NT2/D1 (cell line): ENCODE measurements around the gene SFR1.
A peak's percentile ranks its signal among the peaks of the same experiment; 100 is the strongest.

Source experiments
- DNase-seq: peaks from one replicate; pipeline ENCODE4 v3.0.0-alpha.2; 2011; ENCODE audit warnings: low read depth, low spot score
- H3K27me3 ChIP-seq: 2 replicates; pipeline ENCODE4 v1.6.0; 2011; ENCODE audit warnings: mild to moderate bottlenecking; ENCODE audit not compliant: insufficient read length, insufficient read depth
- H3K36me3 ChIP-seq: 2 replicates; pipeline ENCODE4 v1.6.1; 2011; ENCODE audit warnings: mild to moderate bottlenecking, low read length, mixed read lengths; ENCODE audit not compliant: insufficient read depth, insufficient read length
- H3K4me1 ChIP-seq: 2 replicates; pipeline ENCODE4 v1.5.1; 2011; ENCODE audit not compliant: insufficient read depth, insufficient read length
- H3K4me3 ChIP-seq: 2 replicates; pipeline ENCODE4 v1.5.1; 2011; ENCODE audit warnings: low read depth; ENCODE audit not compliant: insufficient read length
- H3K9ac ChIP-seq: 2 replicates; pipeline ENCODE4 v1.6.0; 2011; ENCODE audit warnings: low read depth; ENCODE audit not compliant: insufficient read length
- H3K9me3 ChIP-seq: 2 replicates; pipeline ENCODE4 v1.5.1; 2011; ENCODE audit warnings: mild to moderate bottlenecking, low read length; ENCODE audit not compliant: insufficient read depth
- SUZ12 ChIP-seq: IDR thresholded peaks from 2 replicates; pipeline ENCODE4 v1.6.1; 2011; ENCODE audit not compliant: insufficient read length, insufficient read depth; ENCODE audit errors: extremely low read depth
- YY1 ChIP-seq: IDR thresholded peaks from 2 replicates; pipeline ENCODE4 v1.6.1; 2011; ENCODE audit not compliant: insufficient read length, insufficient read depth
- ZNF274 ChIP-seq: IDR thresholded peaks from 2 replicates; pipeline ENCODE4 v1.6.1; 2011; ENCODE audit warnings: mild to moderate bottlenecking, low read depth, low read length

SFR1 gene

DNA sequence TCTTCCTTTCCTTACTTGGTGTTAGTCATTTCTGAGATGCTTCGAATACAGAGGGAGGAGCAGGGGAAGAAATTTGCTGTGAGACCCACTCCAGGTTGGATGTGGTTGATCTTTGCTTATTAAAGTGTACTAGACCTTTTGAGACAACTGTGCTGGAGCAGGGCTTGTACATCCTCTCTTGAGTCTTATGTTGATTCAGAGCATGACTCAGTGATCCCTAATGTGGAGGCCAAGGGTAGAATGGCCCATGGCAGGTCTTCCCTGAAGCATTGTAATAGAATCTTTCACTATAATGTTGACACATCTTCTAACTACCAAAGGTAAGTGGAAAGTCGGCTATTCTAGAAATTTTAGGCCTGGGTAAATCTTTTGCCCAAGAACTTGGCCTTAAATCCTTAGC, 17.0 kb upstream of the SFR1 start:
- Histone ChIP-seq H3K4me3 (no peak overlapping the region), H3K4me1 (no peaks in the 10 kb centered on the region), H3K36me3 (no peaks in the 10 kb centered on the region), H3K27me3 (peaks cover 2% of the 10 kb centered on the region), H3K9me3 (peaks cover 7% of the 10 kb centered on the region; the same call in 1 of the 2 replicates), H3K9ac (no peak overlapping the region)
- no peak for TF ChIP-seq YY1
- TF ChIP-seq SUZ12 = no peak
- TF ChIP-seq ZNF274 = no peak
- DNase-seq = no peak

DNA sequence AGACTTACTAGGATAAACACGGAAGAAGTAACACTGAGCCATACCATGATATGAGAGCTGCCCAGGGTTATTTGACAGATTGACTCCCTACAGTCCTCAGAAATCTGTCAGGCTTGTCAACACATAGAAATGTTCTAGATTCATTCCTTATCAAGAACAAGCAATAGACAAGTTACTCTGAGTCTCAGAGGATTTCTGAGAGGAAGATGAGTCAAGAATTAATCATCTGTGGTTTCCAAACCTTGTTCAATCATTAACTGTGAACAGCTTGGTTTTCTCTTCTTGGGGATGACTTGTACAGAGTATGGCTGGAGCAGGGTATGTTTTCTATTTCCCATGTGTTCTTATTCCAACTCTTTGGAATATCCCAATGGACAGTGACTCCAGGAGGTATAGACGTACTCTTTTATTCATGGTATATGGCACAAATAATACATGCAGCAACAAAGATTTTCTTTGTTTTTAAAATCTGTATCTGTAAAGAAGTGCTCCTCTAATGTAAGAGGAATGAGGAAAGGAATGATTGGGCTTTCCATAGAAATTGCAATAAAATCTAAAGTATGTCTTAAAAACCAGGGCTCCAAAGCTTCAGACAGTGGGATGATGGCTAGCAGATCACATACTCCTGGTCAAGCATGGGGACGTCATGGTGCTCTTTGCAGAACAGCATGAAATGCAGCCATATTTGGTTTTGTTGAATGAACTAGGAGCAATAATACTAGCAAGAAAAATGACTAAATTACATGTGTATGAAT, 11.9 kb upstream of the SFR1 start:
- Histone ChIP-seq H3K9me3 (peaks cover 7% of the 10 kb centered on the region; the same call in 1 of the 2 replicates), H3K9ac (no peak overlapping the region), H3K36me3 (no peaks in the 10 kb centered on the region), H3K27me3 (no peaks in the 10 kb centered on the region), H3K4me3 (no peak overlapping the region), H3K4me1 (no peaks in the 10 kb centered on the region)
- DNase-seq = no peak
- TF ChIP-seq ZNF274 = no peak
- no peak for TF ChIP-seq YY1
- no peak for TF ChIP-seq SUZ12

DNA sequence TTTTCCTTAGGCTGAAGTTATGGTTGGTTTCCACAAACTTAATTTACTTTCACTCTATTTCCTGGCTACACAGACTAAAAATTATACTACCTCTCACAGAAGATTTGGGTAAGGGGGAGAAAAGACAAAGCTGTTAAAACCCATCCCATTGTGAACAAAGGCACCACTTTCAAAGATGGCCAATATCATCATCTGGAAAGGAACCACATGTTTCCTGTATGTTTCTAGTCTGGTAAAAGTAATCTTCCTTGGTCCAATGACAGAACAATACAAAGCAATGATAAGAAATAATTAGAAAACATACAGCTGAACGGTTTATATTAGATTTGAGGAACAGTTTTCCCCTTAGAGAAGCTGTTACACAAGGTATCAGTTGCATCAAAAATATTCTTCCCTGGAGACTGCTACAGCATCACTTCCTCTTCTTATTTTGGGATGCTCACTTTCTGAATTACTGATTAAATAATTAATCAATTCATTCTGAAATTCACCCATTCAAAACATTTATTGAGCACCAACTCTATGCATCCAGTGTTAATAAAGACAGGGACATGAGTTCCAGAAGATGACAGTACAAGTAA, 8.5 kb upstream of the SFR1 start:
- no peak for TF ChIP-seq ZNF274
- no peak for TF ChIP-seq YY1
- no peak for TF ChIP-seq SUZ12
- Histone ChIP-seq H3K9ac (no peak overlapping the region), H3K9me3 (peaks cover 7% of the 10 kb centered on the region; the same call in 1 of the 2 replicates), H3K4me3 (no peak overlapping the region), H3K4me1 (no peaks in the 10 kb centered on the region), H3K36me3 (no peaks in the 10 kb centered on the region), H3K27me3 (no peaks in the 10 kb centered on the region)
- DNase-seq = no peak

DNA sequence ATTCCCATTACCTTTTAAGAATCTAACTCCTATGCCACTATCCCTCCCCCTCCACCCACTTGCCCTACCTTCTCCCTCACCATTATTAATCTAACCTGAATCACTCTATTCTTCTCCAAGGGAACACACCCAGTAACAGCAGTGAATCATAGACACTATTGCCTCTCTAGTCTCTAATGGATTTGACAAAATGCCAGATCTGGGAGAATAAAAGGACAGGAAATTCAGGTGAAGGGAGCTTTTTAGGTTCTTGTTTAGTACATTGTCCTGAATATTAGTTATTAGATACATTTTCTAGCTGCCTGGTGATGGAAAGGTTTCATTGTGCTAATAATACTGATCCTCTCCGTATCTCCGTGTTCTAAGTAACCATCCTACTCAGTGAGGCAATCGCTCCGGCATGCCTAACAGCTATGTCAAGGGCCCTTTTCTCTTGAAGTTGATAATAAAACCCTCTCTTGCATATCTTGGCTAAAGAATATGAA, 4.1 kb upstream of the SFR1 start:
- H3K9ac ChIP-seq = no peak overlapping the region
- no peaks in the 10 kb centered on the region for H3K36me3 ChIP-seq
- H3K27me3 ChIP-seq = no peaks in the 10 kb centered on the region
- no peak overlapping the region for H3K4me3 ChIP-seq
- H3K9me3 ChIP-seq = no peaks in the 10 kb centered on the region
- TF ChIP-seq ZNF274 (no peak), YY1 (no peak), SUZ12 (no peak)
- no peaks in the 10 kb centered on the region for H3K4me1 ChIP-seq
- DNase-seq = no peak

DNA sequence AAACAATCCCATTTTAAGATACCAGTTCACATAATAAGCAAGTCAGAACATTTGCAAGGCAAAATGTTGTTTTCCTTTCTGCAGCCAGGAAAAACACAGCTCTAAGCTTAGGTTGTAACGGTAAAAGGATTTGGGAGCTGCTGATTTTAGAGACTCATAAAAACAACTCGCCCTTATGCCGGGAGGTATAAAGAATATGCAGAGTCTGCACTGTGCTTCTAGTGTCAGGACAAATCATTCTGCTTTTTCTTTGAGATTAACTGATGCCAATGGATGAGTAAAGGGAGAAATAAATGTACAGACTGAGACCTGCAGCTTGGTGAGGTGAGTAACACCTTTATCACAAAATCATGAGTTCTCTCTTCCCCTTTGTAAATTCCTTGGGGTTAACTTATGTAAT, 2.0 kb upstream of the SFR1 start:
- no peaks in the 10 kb centered on the region for H3K9me3 ChIP-seq
- no peak overlapping the region for H3K9ac ChIP-seq
- no peak for TF ChIP-seq ZNF274
- TF ChIP-seq YY1 = no peak
- TF ChIP-seq SUZ12 = no peak
- H3K4me1 ChIP-seq = no peaks in the 10 kb centered on the region
- H3K36me3 ChIP-seq = no peaks in the 10 kb centered on the region
- DNase-seq = no peak
- no peaks in the 10 kb centered on the region for H3K27me3 ChIP-seq
- no peak overlapping the region for H3K4me3 ChIP-seq

DNA sequence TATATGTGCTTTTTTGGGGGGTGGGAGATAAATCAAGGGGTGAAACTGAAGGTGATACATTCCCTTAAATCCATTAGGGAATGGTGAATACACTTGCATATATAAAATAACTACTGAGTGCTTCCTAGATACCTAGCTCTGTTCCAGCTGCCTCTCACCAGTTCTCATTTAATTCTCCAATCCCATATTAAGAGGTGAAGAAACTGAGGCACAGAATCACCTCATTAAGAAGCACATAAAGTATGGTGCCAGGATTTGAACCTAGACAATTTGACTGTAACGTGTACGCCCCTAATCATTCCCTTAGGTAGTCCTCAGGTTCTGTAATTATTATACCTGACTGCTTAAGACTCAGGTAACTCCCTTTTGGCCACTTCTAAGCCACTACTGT, 1.5 kb upstream of the SFR1 start:
- H3K9ac ChIP-seq = peak overlapping the region; percentile 88
- peak overlapping the region; percentile 39 for H3K4me3 ChIP-seq
- H3K27me3 ChIP-seq = no peaks in the 10 kb centered on the region
- no peak for TF ChIP-seq SUZ12
- TF ChIP-seq YY1 = no peak
- TF ChIP-seq ZNF274 = no peak
- no peaks in the 10 kb centered on the region for H3K9me3 ChIP-seq
- H3K4me1 ChIP-seq = no peaks in the 10 kb centered on the region
- no peak for DNase-seq
- no peaks in the 10 kb centered on the region for H3K36me3 ChIP-seq

DNA sequence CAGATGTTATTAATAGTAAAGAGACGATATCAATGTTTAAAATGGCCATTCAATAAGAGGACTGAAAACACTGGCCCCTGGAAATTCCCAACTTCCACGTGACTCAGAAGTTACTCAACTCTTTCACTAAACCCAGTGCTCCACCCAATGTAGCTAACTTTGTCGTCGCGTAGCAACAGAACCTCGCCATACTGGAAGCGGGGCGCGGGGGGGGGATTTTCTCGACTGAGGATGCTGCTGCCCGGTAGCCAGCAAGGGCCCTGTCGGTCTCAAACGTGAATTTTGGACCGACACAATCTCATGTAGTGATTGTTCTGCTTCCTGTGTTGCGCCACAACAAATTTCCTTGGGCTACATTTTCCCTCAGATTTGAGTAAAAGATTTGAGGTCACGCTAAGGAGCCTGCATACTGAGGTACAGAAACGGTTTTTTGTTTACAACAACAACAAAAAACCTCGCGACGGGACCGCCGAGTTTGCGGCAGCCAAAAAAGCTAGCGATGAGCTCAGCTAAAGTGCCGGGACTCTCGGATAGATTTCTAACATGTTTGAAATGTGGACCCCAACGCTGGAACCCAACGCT, 977 bp upstream of the SFR1 start:
- DNase-seq = peak; percentile 63
- Histone ChIP-seq H3K4me3 (peak overlapping the region; percentile 39), H3K9ac (peak overlapping the region; percentile 88), H3K27me3 (no peaks in the 10 kb centered on the region), H3K4me1 (no peaks in the 10 kb centered on the region), H3K9me3 (no peaks in the 10 kb centered on the region), H3K36me3 (no peaks in the 10 kb centered on the region)
- TF ChIP-seq SUZ12 = no peak
